ENCODE data around the gene SPPL2B.
"Not testable (repeated sequence)": the region's sequence is repeated elsewhere in the genome, so short reads cannot be mapped to it uniquely, and the experiment has no call there.

SPPL2B gene, protein sequence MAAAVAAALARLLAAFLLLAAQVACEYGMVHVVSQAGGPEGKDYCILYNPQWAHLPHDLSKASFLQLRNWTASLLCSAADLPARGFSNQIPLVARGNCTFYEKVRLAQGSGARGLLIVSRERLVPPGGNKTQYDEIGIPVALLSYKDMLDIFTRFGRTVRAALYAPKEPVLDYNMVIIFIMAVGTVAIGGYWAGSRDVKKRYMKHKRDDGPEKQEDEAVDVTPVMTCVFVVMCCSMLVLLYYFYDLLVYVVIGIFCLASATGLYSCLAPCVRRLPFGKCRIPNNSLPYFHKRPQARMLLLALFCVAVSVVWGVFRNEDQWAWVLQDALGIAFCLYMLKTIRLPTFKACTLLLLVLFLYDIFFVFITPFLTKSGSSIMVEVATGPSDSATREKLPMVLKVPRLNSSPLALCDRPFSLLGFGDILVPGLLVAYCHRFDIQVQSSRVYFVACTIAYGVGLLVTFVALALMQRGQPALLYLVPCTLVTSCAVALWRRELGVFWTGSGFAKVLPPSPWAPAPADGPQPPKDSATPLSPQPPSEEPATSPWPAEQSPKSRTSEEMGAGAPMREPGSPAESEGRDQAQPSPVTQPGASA

DNA sequence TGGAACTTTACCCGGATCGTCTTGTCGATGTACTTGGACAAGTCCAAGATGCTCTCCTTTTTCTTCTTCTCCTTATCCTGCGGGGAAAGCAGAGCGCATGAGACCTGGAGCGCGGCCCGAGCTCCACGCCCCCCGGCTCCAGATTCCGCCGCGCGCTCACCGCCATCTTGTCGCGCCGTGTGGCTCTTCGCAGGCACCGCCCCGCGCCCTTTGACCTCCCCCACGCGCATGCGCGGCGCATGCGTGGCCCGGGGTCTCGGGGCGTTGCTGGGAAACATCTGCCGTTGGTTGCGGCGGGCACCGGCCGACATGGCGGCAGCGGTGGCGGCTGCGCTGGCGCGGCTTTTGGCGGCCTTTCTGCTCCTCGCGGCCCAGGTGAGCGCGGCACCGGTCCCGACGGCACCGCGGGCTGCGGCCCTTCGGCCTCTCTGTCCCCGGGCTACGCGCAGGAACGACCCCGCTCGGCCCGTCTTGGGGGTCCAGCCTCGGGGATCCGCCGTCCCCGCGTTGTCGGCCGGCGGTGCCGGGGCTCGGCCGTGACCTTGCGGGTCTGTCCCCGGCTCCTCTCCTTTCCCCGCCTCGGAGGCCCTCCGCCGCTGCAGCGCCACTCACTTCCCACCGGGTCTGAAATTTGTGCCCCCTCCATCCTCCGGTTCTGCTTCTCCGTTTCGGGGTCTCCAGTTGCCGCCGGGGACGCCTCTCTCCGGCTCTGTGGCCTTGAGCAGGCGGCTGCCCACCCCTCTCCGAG lies at the start of gene SPPL2B, which contains the start of gene LSM7:
Gene SPPL2B (plus strand): TSS at position 284 of the 748 bp plus-strand sequence. CDS start 26 bp downstream, at position 310.
Gene LSM7 (minus strand): TSS at position 186 of the 748 bp plus-strand sequence. CDS start 20 bp downstream, at position 166.
- DNase-seq (ENCODE audit: low spot score) = peak; percentile 99

GRCh38 chr19:2280633-2281264 lies 47.7 kb upstream of the SPPL2B start:
- DNase-seq (ENCODE audit: low spot score) = no peak

GRCh38 chr19:2281265-2282061 lies 47.0 kb upstream of the SPPL2B start:
- not testable (repeated sequence) for DNase-seq (ENCODE audit: low spot score)

DNA sequence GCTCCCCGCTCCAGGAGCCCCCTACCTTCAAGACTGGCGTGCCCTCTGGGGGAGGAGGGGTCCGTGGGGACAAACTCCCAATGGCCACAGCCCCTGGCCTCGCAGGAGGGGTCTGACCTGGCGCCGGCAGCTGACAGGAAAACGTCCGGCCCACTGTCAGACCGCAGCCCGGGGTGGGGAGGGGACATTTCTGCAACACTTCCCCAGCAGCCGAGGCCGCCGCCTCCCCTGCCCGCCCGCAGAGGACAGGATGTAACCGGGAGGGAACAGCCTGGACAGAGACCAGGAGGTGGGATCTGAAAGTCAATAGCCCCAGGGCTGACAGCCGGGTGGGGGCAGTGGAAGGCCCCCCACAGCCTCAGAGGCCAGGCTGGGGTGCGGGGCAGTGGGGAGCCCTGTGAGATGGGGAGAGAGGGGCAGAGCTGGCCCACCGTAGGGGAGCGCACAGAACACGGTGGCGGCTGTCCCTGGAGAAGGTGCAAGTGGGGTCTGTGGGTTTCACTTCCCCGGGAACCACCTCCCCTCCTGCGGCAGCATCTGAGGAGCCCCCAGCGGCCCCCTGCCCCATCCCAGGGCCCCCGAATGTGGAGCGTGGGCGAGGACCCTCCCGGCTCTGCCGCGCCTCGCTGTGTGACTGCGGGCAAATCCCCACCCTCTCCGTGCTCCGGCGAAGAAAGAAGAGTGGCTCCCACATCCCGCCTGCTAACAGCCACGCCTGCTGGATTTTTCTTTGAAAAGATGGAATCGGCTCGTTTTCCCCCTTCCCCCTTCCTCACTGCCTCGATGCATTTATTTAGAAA lies 46.2 kb upstream of the SPPL2B start, which contains the start of gene PEAK3:
Gene PEAK3 (minus strand): TSS at position 114 of the 800 bp plus-strand sequence. CDS start 1,244 bp downstream, outside the sequence.
- no peak for DNase-seq (ENCODE audit: low spot score)

- DNase-seq (ENCODE audit: low spot score) = no peak
Measured at GRCh38 chr19:2282862-2283237, 45.6 kb upstream of the SPPL2B start.

DNA sequence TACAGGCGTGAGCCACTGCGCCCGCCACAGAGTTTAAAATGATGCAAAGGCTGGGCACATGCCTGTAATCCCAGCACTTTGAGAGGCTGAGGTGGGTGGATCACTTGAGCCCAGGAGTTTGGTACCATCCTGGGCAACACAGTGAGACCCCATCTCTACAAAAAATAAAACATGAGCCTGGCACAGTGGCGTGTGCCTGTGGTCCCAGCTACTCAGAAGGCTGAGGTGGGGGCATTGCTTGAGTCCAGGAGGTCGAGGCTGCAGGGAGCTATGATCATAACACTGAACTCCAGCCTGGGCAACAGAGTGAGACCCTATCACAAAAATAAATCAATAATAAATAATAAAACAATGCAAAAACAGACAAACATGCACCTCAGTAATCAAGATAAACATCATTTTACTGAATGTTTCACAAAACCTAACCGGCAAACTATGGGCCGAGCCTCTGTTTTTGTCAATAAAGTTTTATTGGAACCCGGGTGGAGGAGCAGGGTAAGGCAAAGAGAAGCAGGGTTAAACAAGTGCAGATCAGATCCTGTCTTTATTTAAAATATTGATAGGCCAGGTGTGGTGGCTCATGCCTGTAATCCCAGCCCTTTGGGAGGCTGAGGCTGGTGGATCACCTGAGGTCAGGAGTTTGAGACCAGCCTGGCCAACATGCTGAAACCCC lies 44.5 kb upstream of the SPPL2B start:
- DNase-seq (ENCODE audit: low spot score) = no peak

- DNase-seq (ENCODE audit: low spot score) = no peak
Measured at GRCh38 chr19:2286402-2287140, 41.9 kb upstream of the SPPL2B start.

- DNase-seq (ENCODE audit: low spot score) = no peak
Measured at GRCh38 chr19:2287585-2288337, 40.7 kb upstream of the SPPL2B start.

GRCh38 chr19:2288338-2288817 lies 40.1 kb upstream of the SPPL2B start:
- no peak for DNase-seq (ENCODE audit: low spot score)

DNA sequence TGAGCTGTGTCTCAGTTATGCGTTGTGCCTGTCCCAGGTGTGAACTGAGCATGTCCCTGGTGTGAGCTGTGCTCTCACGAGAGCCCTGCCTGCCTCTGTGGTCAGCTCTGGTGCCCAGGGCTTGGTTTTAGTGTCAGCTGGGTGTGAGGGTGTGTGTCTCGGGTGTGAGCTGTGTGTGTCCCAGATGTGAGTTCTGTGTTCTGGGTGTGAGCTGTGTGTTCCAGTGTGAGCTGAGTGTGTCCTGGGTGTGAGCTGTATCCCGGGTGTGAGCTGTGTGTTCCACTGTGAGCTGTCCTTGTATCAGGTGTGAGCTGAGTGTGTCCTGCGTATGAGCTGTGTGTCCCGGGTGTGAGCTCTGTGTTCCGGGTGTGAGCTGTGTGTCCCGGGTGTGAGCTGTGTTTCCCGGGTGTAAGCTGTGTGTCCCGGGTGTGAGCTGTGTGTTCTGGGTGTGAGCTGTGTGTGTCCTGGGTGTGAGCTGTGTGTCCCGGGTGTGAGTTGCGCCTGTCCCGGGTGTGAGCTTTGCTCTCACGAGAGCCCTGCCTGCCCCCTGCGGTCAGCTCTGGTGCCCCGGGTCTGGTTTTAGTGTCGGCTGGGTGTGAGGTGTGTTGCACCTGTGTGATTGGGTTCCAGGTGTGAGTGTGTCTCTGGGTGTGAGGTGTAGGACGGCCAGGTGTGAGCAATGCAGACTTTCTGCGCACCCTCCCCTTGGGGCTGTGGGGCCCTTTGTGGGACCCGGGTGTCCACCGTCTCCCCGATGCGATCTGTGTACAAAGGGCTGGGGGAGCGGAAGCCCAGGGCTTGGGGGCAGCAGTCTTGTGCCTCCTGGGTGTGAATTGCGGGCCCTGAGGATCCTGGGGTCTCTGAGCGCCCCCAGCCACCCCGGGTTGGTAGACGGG lies 39.4 kb upstream of the SPPL2B start:
- no peak for DNase-seq (ENCODE audit: low spot score)

DNA sequence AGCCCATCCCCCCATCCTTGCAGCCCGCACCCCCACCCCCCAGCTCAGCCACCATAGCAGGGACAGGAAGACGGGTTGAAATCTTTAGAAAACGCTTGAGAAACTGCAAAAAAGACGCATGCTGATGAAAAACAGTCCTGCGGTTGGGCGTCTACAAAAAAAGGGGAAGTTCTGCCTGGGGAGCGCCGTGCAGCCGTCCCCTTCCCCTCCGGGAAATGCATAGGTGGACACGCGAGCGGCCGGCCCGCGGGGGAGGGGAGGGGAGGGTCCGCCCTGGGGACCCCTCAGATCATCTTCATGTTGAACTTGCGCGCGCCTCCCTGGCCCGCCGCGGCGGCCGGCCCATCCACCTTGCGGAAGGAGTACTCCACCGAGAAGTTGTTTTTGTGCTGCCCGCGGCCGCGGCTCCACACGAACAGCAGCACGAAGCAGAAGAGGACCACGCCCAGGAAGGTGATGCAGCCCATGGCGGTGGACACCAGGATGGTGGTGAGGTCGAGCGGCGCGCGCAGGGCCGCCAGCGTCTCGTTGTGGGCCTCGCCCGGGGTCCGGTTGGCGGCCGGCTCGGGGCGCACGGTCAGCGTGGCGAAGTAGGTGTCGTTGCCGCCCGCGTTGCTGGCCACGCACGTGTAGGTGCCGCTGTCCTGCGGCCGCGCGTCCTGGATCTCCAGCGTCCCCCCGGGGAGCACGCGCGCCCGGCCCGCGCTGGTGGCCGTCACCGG lies 38.6 kb upstream of the SPPL2B start:
- no peak for DNase-seq (ENCODE audit: low spot score)

DNA sequence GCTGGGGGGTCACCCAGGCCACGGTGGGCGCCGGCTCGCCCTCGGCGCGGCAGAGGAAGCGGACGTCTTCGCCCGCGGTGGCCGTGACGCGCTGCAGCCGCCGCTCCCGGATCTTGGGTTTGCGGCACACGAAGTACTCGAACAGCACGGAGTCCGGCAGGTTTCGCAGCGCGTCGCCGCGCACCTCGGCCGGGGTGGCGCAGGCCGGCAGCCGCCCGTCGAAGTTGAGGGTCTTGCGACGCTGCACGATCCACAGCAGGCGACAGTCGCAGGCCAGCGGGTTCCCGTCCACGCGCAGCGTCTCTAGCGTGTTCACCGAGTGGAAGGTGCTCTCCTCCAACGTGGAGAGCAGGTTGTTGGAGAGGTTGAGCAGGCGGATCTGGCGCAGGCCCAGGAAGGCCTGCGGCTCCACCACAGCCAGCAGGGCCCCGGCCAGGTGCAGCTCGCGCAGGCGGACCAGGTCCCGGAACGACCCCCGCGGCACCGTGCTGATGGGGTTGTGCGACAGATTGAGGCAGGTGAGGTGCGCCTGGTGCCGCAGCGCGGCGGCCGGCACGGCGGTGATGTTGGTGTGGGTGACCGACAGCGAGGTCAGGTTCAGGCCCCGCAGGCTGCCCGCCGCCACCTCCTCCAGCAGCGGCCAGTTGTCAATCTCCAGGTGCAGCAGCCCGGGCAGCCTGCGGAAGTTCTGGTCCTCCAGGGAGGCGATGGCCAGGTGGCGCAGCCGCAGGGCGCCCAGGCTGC lies 37.9 kb upstream of the SPPL2B start:
- DNase-seq (ENCODE audit: low spot score) = no peak

- DNase-seq (ENCODE audit: low spot score) = no peak
Measured at GRCh38 chr19:2291185-2291751, 37.2 kb upstream of the SPPL2B start.

DNA sequence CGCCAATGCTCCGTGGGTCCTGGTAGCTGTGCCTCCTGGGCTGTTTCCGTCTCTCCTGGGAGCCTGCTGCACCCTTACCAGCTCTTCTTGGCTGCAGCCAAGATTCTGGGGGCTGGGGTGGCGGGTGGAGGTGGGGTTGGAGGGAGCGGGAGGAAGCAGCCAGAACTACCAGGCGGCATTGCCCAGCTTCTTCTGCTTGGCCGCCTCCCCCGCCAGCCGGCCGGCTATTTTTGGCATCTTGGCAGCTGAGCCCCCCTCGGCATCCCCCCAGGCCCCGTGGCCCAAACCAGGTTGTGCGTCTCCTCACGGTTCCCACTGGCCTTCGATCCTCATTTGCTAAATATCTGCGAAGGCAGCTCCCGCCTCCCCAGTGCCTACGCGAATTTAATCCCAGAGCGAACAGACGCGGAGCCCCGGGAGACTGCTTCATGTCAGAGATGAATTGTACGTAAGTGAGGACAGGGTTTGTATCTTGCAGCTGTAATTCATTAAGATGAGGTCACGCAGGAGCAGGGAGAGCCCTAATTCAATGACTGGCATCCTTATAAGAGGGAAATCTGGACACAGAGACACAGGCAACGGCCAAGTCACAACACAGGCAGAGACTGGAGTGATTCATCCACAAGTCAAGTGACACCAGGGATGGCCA lies 33.7 kb upstream of the SPPL2B start:
- DNase-seq (ENCODE audit: low spot score) = no peak

GRCh38 chr19:2296141-2296540 lies 32.3 kb upstream of the SPPL2B start:
- DNase-seq (ENCODE audit: low spot score) = no peak
